Stimulated activated CD8-positive, alpha-beta memory T cell treated with anti-CD3 and anti-CD28 coated beads, Interleukin-12 subunit alpha, Interleukin-12 subunit beta, amount 100 ng/mL, for 24 hours (primary cell): ENCODE measurements around the gene WNT5B.
"Not testable (repeated sequence)": the region's sequence is repeated elsewhere in the genome, so short reads cannot be mapped to it uniquely, and the experiment has no call there.

ENCODE experiments used
- DNase-seq: peaks from one replicate; pipeline ENCODE4 v3.0.0-alpha.2; 2020; ENCODE audit errors: extremely low read depth

The WNT5B gene

DNA sequence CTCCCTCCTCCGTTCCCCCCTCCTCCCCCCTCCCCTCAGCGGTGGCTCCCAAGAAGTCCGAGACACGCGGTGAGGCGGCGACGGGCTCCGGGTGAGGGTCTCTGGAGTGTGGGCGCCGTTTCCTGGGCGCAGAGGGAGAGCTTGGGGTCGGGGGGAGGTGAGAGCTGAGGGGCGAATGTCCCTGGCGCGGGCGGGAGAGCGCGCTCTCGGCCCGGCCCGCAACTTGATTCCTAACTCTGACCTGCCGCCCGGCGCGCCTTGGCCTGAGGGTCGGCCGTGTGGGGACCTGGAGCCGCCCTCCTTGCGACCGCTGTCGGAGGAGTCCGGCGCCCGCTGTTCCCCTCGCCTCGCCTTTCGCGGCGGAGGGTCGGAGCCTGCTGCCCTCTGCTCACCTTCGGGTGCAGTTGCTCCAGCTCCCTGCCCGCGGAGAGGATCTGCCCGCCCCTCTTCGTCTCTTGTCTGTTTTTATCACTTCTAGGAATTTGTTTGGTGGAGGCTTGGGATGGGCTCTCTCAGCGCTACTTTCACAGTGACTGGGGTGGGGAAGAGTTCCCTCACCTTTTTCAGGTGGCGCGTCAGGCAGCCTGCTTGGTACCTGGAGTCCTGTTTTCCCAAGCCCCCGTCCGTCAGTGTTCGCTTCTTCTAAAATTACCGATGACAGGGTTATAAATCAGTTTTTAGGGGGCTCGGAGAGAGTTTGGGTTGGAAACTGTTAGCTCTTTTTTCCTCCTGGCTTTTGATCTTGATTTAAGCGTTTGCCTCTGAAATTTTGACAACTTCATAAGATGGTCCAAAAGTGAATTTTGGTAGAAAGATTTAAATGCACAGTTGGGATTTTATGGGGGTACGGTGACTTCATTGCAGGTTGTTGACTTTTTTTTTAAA lies 62.3 kb downstream of the WNT5B start:
- no peak for DNase-seq

DNA sequence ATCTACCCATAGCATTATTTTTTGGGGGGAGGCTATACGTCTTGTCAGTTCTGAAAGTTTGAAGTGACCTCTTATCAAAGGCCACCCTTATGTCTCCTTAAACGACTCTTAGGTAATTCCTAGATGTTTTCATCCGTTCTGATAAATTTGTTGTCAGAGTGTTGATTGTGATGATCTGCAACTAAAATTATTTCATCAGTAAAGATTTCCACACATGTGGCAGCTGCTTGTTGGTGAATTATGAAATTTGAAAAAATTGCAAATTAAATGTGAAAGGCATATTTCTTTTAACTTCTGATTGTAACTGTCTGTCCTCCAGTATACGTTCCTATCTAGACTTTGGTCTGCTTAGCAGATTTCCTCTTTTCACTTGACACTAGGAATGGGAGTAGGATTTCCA lies 63.2 kb downstream of the WNT5B start:
- DNase-seq: no peak

- no peak for DNase-seq
Measured at GRCh38 chr12:1692895-1693610, 64.0 kb downstream of the WNT5B start.

GRCh38 chr12:1695097-1695496 lies 66.1 kb downstream of the WNT5B start:
- DNase-seq: not testable (repeated sequence)

GRCh38 chr12:1695886-1696670 lies 67.0 kb downstream of the WNT5B start:
- DNase-seq: no peak

GRCh38 chr12:1696800-1697199 lies 67.8 kb downstream of the WNT5B start:
- no peak for DNase-seq
